Measurements from ENCODE around the gene CYBB. TPM values are rescaled to one million over a fixed set of nuclear protein-coding genes. Genes with fewer than 3 reads are reported as not detected.
"Not testable (repeated sequence)": the region's sequence is repeated elsewhere in the genome, so short reads cannot be mapped to it uniquely, and the experiment has no call there.

The CYBB gene
- total RNA-seq = 20.4 TPM
- long read RNA-seq, full-length matches to known transcripts = 3 of 6 reads
- long read RNA-seq, partial matches to known transcripts = 2 of 6 reads
- long read RNA-seq, other reads (novel, unspliced or antisense) = 1 of 6 reads

- DNase-seq = no peak
- intact Hi-C loops (cut with micrococcal nuclease) = no loop called here
- ATAC-seq = no peak
Observed at GRCh38 chrX:37779857-37780256, at the start of gene CYBB. Gene CYBB (plus strand): TSS chrX:37780059. CDS start chrX:37780078, 19 bp downstream.

- intact Hi-C loops (cut with micrococcal nuclease) = loop anchor here (10.0 kb wide), 1 partner anchor 79 kb away; no protein-coding TSS in a partner anchor
- ATAC-seq (peak; percentile 71), DNase-seq (peak; percentile 77)
Observed at GRCh38 chrX:37745354-37745753, 34.5 kb upstream of the CYBB start.

- intact Hi-C loops (cut with micrococcal nuclease) = loop anchor here (10.0 kb wide), 1 partner anchor 79 kb away; no protein-coding TSS in a partner anchor
- no peak for ATAC-seq
Observed at GRCh38 chrX:37745835-37746217, 34.0 kb upstream of the CYBB start.

GRCh38 chrX:37746218-37746941 lies 33.5 kb upstream of the CYBB start:
- ATAC-seq (no peak), DNase-seq (no peak)
- intact Hi-C loops (cut with micrococcal nuclease) = loop anchor here (10.0 kb wide), 1 partner anchor 78 kb away; no protein-coding TSS in a partner anchor

More at GRCh38 chrX:37745835-37746217, 34.0 kb upstream of the CYBB start:
- DNase-seq = no peak

GRCh38 chrX:37746951-37747350 lies 32.9 kb upstream of the CYBB start:
- ATAC-seq (no peak), DNase-seq (no peak)
- intact Hi-C loops (cut with micrococcal nuclease) = loop anchor here (10.0 kb wide), 1 partner anchor 78 kb away; no protein-coding TSS in a partner anchor

GRCh38 chrX:37752281-37752680 lies 27.6 kb upstream of the CYBB start:
- intact Hi-C loops (cut with micrococcal nuclease) = no loop called here
- no peak for DNase-seq
- no peak for ATAC-seq

- intact Hi-C loops (cut with micrococcal nuclease) = no loop called here
- no peak for DNase-seq
- ATAC-seq = no peak
Observed at GRCh38 chrX:37752936-37753335, 26.9 kb upstream of the CYBB start.

GRCh38 chrX:37753384-37753783 lies 26.5 kb upstream of the CYBB start:
- DNase-seq (no peak), ATAC-seq (no peak)
- intact Hi-C loops (cut with micrococcal nuclease) = no loop called here

GRCh38 chrX:37754516-37754915 lies 25.3 kb upstream of the CYBB start:
- ATAC-seq (no peak), DNase-seq (no peak)
- intact Hi-C loops (cut with micrococcal nuclease) = no loop called here

- DNase-seq (no peak), ATAC-seq (peak; percentile 50)
- intact Hi-C loops (cut with micrococcal nuclease) = no loop called here
Observed at GRCh38 chrX:37755025-37755424, 24.8 kb upstream of the CYBB start.

- intact Hi-C loops (cut with micrococcal nuclease) = no loop called here
- ATAC-seq = no peak
- no peak for DNase-seq
Observed at GRCh38 chrX:37757082-37757481, 22.8 kb upstream of the CYBB start.

- intact Hi-C loops (cut with micrococcal nuclease) = no loop called here
- ATAC-seq (no peak), DNase-seq (no peak)
Observed at GRCh38 chrX:37759351-37759750, 20.5 kb upstream of the CYBB start.

GRCh38 chrX:37759878-37760418 lies 19.9 kb upstream of the CYBB start:
- intact Hi-C loops (cut with micrococcal nuclease) = no loop called here
- ATAC-seq (no peak), DNase-seq (no peak)

GRCh38 chrX:37763400-37763799 lies 16.5 kb upstream of the CYBB start:
- intact Hi-C loops (cut with micrococcal nuclease) = no loop called here
- ATAC-seq (no peak), DNase-seq (no peak)

- intact Hi-C loops (cut with micrococcal nuclease) = no loop called here
- DNase-seq (no peak), ATAC-seq (no peak)
Observed at GRCh38 chrX:37765507-37765906, 14.4 kb upstream of the CYBB start.

GRCh38 chrX:37767430-37767829 lies 12.4 kb upstream of the CYBB start:
- intact Hi-C loops (cut with micrococcal nuclease) = no loop called here
- DNase-seq (no peak), ATAC-seq (no peak)

- intact Hi-C loops (cut with micrococcal nuclease); DNase-seq; ATAC-seq: not testable (repeated sequence)
Observed at GRCh38 chrX:37768866-37769265, 11.0 kb upstream of the CYBB start.

GRCh38 chrX:37776283-37776986 lies 3.4 kb upstream of the CYBB start:
- DNase-seq (no peak), ATAC-seq (no peak)
- intact Hi-C loops (cut with micrococcal nuclease) = no loop called here

GRCh38 chrX:37776987-37777325 lies 2.9 kb upstream of the CYBB start:
- intact Hi-C loops (cut with micrococcal nuclease) = no loop called here
- ATAC-seq (no peak), DNase-seq (no peak)

GRCh38 chrX:37781081-37781480 lies 1.2 kb downstream of the CYBB start:
- DNase-seq = no peak
- intact Hi-C loops (cut with micrococcal nuclease) = no loop called here
- ATAC-seq = no peak

Measured in left ventricle myocardium superior (tissue), 1 donor.